Measurements from ENCODE around the gene LAMA1.

Gene LAMA1

DNA sequence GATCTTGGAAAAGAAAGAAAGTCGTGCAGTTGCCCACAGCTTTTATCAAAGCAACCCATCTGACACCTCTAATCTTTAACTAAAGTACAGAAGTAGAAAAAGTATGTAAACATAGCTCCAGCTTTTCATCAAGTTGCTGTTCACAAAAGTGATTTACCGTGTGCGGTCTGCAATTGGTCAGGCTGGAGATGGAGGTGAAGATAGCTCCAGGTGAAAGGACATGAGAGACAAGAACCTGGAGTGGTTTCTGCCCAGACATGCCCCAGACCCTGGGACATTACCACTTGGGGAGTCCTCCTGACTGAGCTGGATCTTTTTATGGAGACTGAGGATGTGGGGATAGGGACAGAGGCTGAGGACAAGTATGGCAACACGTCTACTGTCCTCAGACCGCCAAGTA lies 82.7 kb downstream of the LAMA1 start:
- Histone ChIP-seq H3K4me3 (no peak overlapping the region), H3K9ac (ENCODE audit: insufficient read length) (no peak overlapping the region), H3K9me3 (ENCODE audit: low read depth, low read length) (no peaks in the 10 kb centered on the region), H3K36me3 (ENCODE audit: insufficient read depth, low read length) (no peaks in the 10 kb centered on the region), H3K27ac (no peak overlapping the region)
- TF ChIP-seq FOXP2 (optimal IDR thresholded peaks at IDR 0.05; ENCODE audit: control extremely low read depth, extremely low read length, insufficient read depth) (no peak), POLR2AphosphoS5 (IDR thresholded peaks at IDR 0.05; ENCODE audit: borderline replicate concordance, low read depth, low read length) (no peak), EZH2 (IDR thresholded peaks at IDR 0.05) (no peak)
- DNase-seq (ENCODE audit: low read depth, low spot score): no peak

- no peak for DNase-seq (ENCODE audit: low read depth, low spot score)
- H3K36me3 ChIP-seq (ENCODE audit: insufficient read depth, low read length): no peaks in the 10 kb centered on the region
- H3K9me3 ChIP-seq (ENCODE audit: low read depth, low read length): no peaks in the 10 kb centered on the region
- H3K27ac ChIP-seq: no peak overlapping the region
- H3K4me3 ChIP-seq: no peak overlapping the region
- TF ChIP-seq POLR2AphosphoS5 (IDR thresholded peaks at IDR 0.05; ENCODE audit: borderline replicate concordance, low read depth, low read length) (no peak), FOXP2 (optimal IDR thresholded peaks at IDR 0.05; ENCODE audit: control extremely low read depth, extremely low read length, insufficient read depth) (no peak), EZH2 (IDR thresholded peaks at IDR 0.05) (no peak)
- no peak overlapping the region for H3K9ac ChIP-seq (ENCODE audit: insufficient read length)
These were observed 85.1 kb downstream of the LAMA1 start for GRCh38 chr18:7032537-7032936.

DNA sequence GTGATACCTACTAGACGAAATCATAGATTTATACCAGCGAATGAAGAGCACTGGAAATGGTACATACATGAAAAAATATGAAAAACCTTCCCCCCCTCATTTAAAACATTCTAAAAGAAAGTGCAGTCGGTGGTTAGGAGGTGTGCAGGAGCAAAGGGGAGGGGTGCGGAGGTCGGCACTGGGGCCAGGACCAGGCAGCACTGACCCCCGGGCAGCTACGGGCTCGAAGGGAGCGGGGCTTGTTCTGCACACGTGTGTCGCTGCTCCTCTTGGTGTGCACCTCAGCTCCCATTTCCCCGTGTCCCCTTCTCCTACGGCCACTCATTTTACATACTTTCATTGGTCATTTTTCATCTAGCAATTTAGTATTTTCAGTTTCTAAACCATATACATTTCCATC lies 89.0 kb downstream of the LAMA1 start:
- Histone ChIP-seq H3K27ac (no peak overlapping the region), H3K4me3 (no peak overlapping the region), H3K9me3 (ENCODE audit: low read depth, low read length) (no peaks in the 10 kb centered on the region), H3K9ac (ENCODE audit: insufficient read length) (no peak overlapping the region), H3K36me3 (ENCODE audit: insufficient read depth, low read length) (no peaks in the 10 kb centered on the region)
- no peak for DNase-seq (ENCODE audit: low read depth, low spot score)
- TF ChIP-seq FOXP2 (optimal IDR thresholded peaks at IDR 0.05; ENCODE audit: control extremely low read depth, extremely low read length, insufficient read depth): no peak
- TF ChIP-seq POLR2AphosphoS5 (IDR thresholded peaks at IDR 0.05; ENCODE audit: borderline replicate concordance, low read depth, low read length): no peak
- no peak for TF ChIP-seq EZH2 (IDR thresholded peaks at IDR 0.05)

DNA sequence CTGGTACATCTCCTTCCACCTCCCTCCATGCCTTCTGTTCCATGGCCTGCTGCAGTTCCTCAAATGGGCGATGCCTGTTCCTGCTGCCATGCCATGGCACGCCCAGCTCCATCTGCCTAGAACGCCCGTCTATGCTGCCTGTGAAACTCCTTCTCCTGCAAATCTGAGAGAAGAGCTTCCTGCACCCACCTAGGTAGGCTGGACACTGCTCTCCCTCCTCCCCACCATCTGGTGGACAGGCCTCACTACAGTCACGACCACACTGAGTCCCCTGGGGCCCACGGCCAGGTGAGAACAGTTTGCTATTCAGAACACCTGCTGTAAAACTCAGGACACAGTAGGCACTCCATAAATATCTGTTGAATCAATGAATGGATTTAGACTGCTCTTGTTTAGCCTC lies 92.4 kb downstream of the LAMA1 start:
- H3K36me3 ChIP-seq (ENCODE audit: insufficient read depth, low read length): no peaks in the 10 kb centered on the region
- H3K4me3 ChIP-seq: no peak overlapping the region
- TF ChIP-seq EZH2 (IDR thresholded peaks at IDR 0.05) (no peak), POLR2AphosphoS5 (IDR thresholded peaks at IDR 0.05; ENCODE audit: borderline replicate concordance, low read depth, low read length) (no peak), FOXP2 (optimal IDR thresholded peaks at IDR 0.05; ENCODE audit: control extremely low read depth, extremely low read length, insufficient read depth) (no peak)
- H3K9ac ChIP-seq (ENCODE audit: insufficient read length): no peak overlapping the region
- H3K9me3 ChIP-seq (ENCODE audit: low read depth, low read length): no peaks in the 10 kb centered on the region
- DNase-seq (ENCODE audit: low read depth, low spot score): no peak
- no peak overlapping the region for H3K27ac ChIP-seq

GRCh38 chr18:7023581-7023980 lies 94.0 kb downstream of the LAMA1 start:
- DNase-seq (ENCODE audit: low read depth, low spot score): no peak
- Histone ChIP-seq H3K4me3 (no peak overlapping the region), H3K27ac (no peak overlapping the region), H3K9ac (ENCODE audit: insufficient read length) (no peak overlapping the region), H3K36me3 (ENCODE audit: insufficient read depth, low read length) (no peaks in the 10 kb centered on the region), H3K9me3 (ENCODE audit: low read depth, low read length) (no peaks in the 10 kb centered on the region)
- TF ChIP-seq POLR2AphosphoS5 (IDR thresholded peaks at IDR 0.05; ENCODE audit: borderline replicate concordance, low read depth, low read length) (no peak), FOXP2 (optimal IDR thresholded peaks at IDR 0.05; ENCODE audit: control extremely low read depth, extremely low read length, insufficient read depth) (no peak), EZH2 (IDR thresholded peaks at IDR 0.05) (no peak)

DNA sequence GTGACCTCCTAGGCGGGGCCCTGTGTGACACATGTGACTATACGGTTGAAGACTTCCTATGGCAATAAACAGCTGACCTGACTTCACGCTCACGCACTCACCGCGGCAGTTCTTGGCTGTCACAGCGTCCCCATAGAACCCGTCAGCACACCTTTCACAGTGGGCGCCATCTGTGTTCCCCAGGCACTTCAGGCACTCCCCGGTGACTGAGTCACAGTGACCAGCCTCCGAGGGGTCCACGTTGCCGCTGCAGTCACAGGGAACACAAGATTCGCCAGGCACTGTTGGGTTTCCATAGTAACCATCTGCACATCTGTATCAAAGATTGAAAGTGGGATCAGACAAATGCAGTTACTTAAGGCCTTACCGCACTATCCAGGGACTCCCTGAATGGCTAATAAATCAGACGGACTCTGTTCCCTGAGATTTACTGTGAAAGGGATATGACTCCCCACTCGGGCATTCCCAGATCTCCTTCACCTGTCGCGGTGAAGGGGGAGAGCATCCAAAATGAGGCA lies 94.5 kb downstream of the LAMA1 start:
- Histone ChIP-seq H3K9me3 (ENCODE audit: low read depth, low read length) (no peaks in the 10 kb centered on the region), H3K27ac (no peak overlapping the region), H3K9ac (ENCODE audit: insufficient read length) (no peak overlapping the region), H3K36me3 (ENCODE audit: insufficient read depth, low read length) (no peaks in the 10 kb centered on the region), H3K4me3 (no peak overlapping the region)
- TF ChIP-seq FOXP2 (optimal IDR thresholded peaks at IDR 0.05; ENCODE audit: control extremely low read depth, extremely low read length, insufficient read depth): no peak
- TF ChIP-seq POLR2AphosphoS5 (IDR thresholded peaks at IDR 0.05; ENCODE audit: borderline replicate concordance, low read depth, low read length): no peak
- no peak for TF ChIP-seq EZH2 (IDR thresholded peaks at IDR 0.05)
- no peak for DNase-seq (ENCODE audit: low read depth, low spot score)

DNA sequence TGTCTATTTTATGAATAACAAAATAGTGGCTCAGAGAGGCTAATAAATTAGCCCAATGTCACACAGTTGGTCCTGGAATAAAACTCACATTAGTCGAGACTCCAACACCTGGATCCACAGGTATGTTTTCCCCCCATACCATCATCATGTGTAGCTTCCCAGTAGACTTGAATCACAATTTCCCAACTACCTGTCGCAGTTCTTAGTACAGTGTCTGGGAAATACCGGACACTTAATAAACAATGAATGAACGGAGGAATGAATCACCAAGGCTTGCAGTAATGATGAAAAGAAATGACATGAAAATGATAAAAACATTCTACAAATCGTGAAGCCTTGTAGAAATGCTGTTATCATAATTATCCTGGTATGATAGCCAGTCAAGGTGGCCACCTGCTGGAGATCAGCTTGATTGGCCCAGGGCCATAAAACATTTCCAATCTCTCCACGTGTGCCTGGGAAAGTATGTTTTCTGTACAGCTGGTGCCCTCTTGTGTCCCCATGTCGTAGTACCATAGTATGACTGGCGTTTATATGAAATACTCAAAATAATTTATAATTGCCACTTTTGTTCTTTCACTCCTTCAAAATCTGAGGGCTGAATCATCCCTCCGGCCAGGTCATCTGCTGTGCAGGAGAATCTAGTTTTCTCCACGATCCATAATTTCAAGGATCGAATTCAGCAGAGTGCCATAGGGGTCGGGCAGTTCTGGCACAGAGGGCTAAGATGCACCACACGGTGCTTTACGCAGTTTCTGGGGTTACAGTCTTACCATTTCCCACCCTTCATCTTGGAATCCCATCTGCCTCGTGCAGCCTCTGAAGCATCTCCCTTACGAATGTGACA lies 95.4 kb downstream of the LAMA1 start:
- DNase-seq (ENCODE audit: low read depth, low spot score): peak; percentile 69
- Histone ChIP-seq H3K36me3 (ENCODE audit: insufficient read depth, low read length) (no peaks in the 10 kb centered on the region), H3K27ac (no peak overlapping the region), H3K4me3 (no peak overlapping the region), H3K9me3 (ENCODE audit: low read depth, low read length) (no peaks in the 10 kb centered on the region), H3K9ac (ENCODE audit: insufficient read length) (no peak overlapping the region)
- no peak for TF ChIP-seq FOXP2 (optimal IDR thresholded peaks at IDR 0.05; ENCODE audit: control extremely low read depth, extremely low read length, insufficient read depth)
- no peak for TF ChIP-seq EZH2 (IDR thresholded peaks at IDR 0.05)
- TF ChIP-seq POLR2AphosphoS5 (IDR thresholded peaks at IDR 0.05; ENCODE audit: borderline replicate concordance, low read depth, low read length): no peak

- TF ChIP-seq EZH2 (IDR thresholded peaks at IDR 0.05): no peak
- TF ChIP-seq FOXP2 (optimal IDR thresholded peaks at IDR 0.05; ENCODE audit: control extremely low read depth, extremely low read length, insufficient read depth): no peak
- TF ChIP-seq POLR2AphosphoS5 (IDR thresholded peaks at IDR 0.05; ENCODE audit: borderline replicate concordance, low read depth, low read length): no peak
- no peak for DNase-seq (ENCODE audit: low read depth, low spot score)
- Histone ChIP-seq H3K36me3 (ENCODE audit: insufficient read depth, low read length) (no peaks in the 10 kb centered on the region), H3K27ac (no peak overlapping the region), H3K9ac (ENCODE audit: insufficient read length) (no peak overlapping the region), H3K4me3 (no peak overlapping the region), H3K9me3 (ENCODE audit: low read depth, low read length) (no peaks in the 10 kb centered on the region)
These were observed 96.4 kb downstream of the LAMA1 start for GRCh38 chr18:7020995-7021777.
